GM12891 (cell line): ENCODE measurements around the gene ZBTB21.
A peak's percentile ranks its signal among the peaks of the same experiment; 100 is the strongest.

Source experiments
- DNase-seq: peaks from one replicate; pipeline ENCODE4 v3.0.0; 2011; ENCODE audit warnings: low spot score; ENCODE audit not compliant: insufficient read length
- FAIRE-seq: peaks from 2 replicates; lab custom pipeline; 2011; peaks lifted over from hg19 to GRCh38; lab: Jason Lieb, UNC
- PAX5 ChIP-seq: IDR thresholded peaks from 2 replicates; pipeline ENCODE4 v1.6.1; 2011; ENCODE audit warnings: low read length, moderate library complexity, mild to moderate bottlenecking; ENCODE audit not compliant: insufficient read depth, severe bottlenecking
- POLR2A ChIP-seq: IDR thresholded peaks from 2 replicates; pipeline ENCODE4 v1.6.1; 2011; ENCODE audit warnings: low read depth, low read length, control low read depth
- POLR2AphosphoS5 ChIP-seq: IDR thresholded peaks from 2 replicates; pipeline ENCODE4 v1.6.1; 2011; ENCODE audit warnings: low read depth, low read length, control low read depth
- POU2F2 ChIP-seq: IDR thresholded peaks from 2 replicates; pipeline ENCODE4 v1.6.1; 2011; ENCODE audit warnings: low read depth, mild to moderate bottlenecking, control low read depth, low read length, moderate library complexity
- SPI1 ChIP-seq: IDR thresholded peaks from 2 replicates; pipeline ENCODE4 v1.6.1; 2011; ENCODE audit warnings: low read depth, low read length, control low read depth
- TAF1 ChIP-seq: IDR thresholded peaks from 2 replicates; pipeline ENCODE4 v1.6.1; 2011; ENCODE audit warnings: low read depth, low read length, control low read depth

ZBTB21 gene

GRCh38 chr21:42032266-42032665 lies 22.1 kb upstream of the ZBTB21 start:
- DNase-seq, result no peak
- FAIRE-seq, result no peak
- TF ChIP-seq SPI1 (no peak), PAX5 (no peak)

- DNase-seq (no peak), FAIRE-seq (peak; percentile 81)
- TF ChIP-seq POLR2AphosphoS5 (no peak), TAF1 (no peak), PAX5 (no peak), POLR2A (no peak)
These were observed 21.7 kb upstream of the ZBTB21 start for GRCh38 chr21:42031816-42032215.

- TF ChIP-seq POU2F2, result no peak
- no peak for TF ChIP-seq POLR2AphosphoS5
- no peak for TF ChIP-seq PAX5
- no peak for TF ChIP-seq SPI1
- DNase-seq (no peak), FAIRE-seq (no peak)
These were observed 21.1 kb upstream of the ZBTB21 start for GRCh38 chr21:42031241-42031640.

- no peak for TF ChIP-seq POU2F2
- TF ChIP-seq SPI1, result no peak
- no peak for TF ChIP-seq POLR2AphosphoS5
- no peak for TF ChIP-seq POLR2A
- no peak for TF ChIP-seq TAF1
- no peak for TF ChIP-seq PAX5
- FAIRE-seq, result no peak
- DNase-seq, result no peak
These were observed 20.2 kb upstream of the ZBTB21 start for GRCh38 chr21:42030311-42030710.

GRCh38 chr21:42028766-42029425 lies 18.7 kb upstream of the ZBTB21 start:
- FAIRE-seq (no peak), DNase-seq (no peak)
- TF ChIP-seq POU2F2 (no peak), TAF1 (no peak), SPI1 (no peak), PAX5 (no peak), POLR2A (no peak), POLR2AphosphoS5 (no peak)

GRCh38 chr21:42027822-42028765 lies 17.9 kb upstream of the ZBTB21 start:
- TF ChIP-seq POLR2A (no peak), POLR2AphosphoS5 (no peak), SPI1 (no peak), TAF1 (no peak), PAX5 (no peak), POU2F2 (no peak)
- DNase-seq (no peak), FAIRE-seq (no peak)

GRCh38 chr21:42027085-42027821 lies 17.1 kb upstream of the ZBTB21 start:
- FAIRE-seq (peak; percentile 98), DNase-seq (no peak)
- no peak for TF ChIP-seq POLR2AphosphoS5
- no peak for TF ChIP-seq SPI1
- TF ChIP-seq POLR2A, result no peak
- TF ChIP-seq POU2F2, result no peak
- no peak for TF ChIP-seq TAF1
- no peak for TF ChIP-seq PAX5

GRCh38 chr21:42026082-42026435 lies 15.9 kb upstream of the ZBTB21 start:
- no peak for TF ChIP-seq PAX5
- no peak for TF ChIP-seq TAF1
- TF ChIP-seq POLR2AphosphoS5, result no peak
- no peak for TF ChIP-seq POU2F2
- no peak for TF ChIP-seq POLR2A
- TF ChIP-seq SPI1, result no peak
- no peak for FAIRE-seq
- DNase-seq, result no peak

- DNase-seq, result no peak
- TF ChIP-seq POLR2A (no peak), POLR2AphosphoS5 (no peak), POU2F2 (no peak), TAF1 (no peak), PAX5 (no peak), SPI1 (no peak)
- no peak for FAIRE-seq
These were observed 15.4 kb upstream of the ZBTB21 start for GRCh38 chr21:42025376-42026081.

GRCh38 chr21:42022906-42023305 lies 12.7 kb upstream of the ZBTB21 start:
- TF ChIP-seq POU2F2 (no peak), SPI1 (no peak), PAX5 (no peak), POLR2AphosphoS5 (no peak), TAF1 (no peak), POLR2A (no peak)
- DNase-seq (no peak), FAIRE-seq (no peak)
